NCI-H2107 (cell line): ENCODE measurements around the gene HEMGN.

ENCODE experiments used
- DNase-seq: peaks from one replicate; lab custom pipeline; 2025; lab: John Stamatoyannopoulos, UW

Gene HEMGN

DNA sequence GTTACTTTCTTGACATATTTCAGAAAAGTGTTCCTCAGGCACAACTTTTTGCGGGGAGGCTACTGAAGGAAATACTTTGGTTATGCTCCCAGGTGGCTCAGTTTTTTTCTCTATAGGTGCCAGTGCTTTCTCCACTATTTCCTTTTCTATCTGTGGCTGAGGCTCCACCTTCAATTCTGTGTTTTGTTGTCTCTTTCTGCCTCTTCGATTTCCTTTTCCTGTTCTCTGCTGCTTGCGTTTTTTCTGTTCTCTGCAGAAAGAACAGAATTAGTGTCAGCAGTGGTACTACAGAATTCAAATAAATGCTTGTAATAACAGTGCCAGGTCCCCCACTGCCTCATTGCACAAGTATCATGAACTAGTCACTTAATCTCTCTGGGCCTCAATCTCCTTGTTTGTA, 7.0 kb downstream of the HEMGN start:
- DNase-seq: no peak

GRCh38 chr9:97928986-97929604, 8.9 kb downstream of the HEMGN start:
- no peak for DNase-seq

- no peak for DNase-seq
Measured at GRCh38 chr9:97925497-97926334, 12.3 kb downstream of the HEMGN start.

- DNase-seq: no peak
Measured at GRCh38 chr9:97924386-97924785, 13.6 kb downstream of the HEMGN start.

- peak; percentile 46 for DNase-seq
Measured at GRCh38 chr9:97923529-97924108, 14.4 kb downstream of the HEMGN start.

DNA sequence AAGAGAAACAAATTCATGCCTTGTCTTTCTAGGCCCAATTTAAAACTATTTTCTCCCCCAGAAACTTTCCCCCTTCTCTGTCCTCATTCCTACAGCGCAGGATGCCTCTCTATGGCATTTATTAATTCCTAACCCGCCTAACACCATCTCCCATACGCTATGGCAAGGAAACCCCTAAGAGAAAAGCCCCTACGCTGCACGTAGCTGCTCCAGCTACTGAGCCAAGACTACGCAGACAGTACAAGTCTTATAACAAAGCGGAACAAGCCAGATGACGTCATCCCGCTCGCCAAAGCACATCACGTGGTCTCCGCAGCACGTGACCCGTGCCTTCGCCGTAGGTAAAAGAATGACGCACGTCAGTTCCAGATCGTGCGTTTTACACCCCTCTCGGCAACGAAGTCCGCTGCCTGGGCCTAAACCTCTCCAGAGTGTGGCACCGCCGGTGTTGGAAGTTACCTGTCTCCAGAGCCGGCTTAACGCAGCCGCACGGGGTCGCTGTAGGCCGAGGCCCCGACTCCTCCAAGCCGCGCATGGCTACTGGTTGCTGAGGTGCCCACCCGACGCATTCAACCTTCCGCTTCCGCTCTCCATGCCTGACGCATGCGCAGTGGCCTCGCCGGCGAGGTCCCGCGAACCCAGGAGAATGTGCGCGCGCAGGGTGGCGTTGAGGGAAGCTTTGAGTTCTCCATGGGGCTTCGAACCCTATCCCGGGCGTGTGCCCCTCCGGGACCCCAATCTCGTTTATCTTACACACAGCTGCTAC, 15.8 kb downstream of the HEMGN start, which contains the start of gene TRMO:
TSS of gene TRMO (minus strand) at position 542 of the 766 bp plus-strand sequence. CDS start at position 535, 7 bp downstream.
- peak; percentile 90 for DNase-seq

- DNase-seq: no peak
Measured at GRCh38 chr9:97919217-97919813, 18.7 kb downstream of the HEMGN start.

- no peak for DNase-seq
Measured at GRCh38 chr9:97918611-97919010, 19.4 kb downstream of the HEMGN start.

DNA sequence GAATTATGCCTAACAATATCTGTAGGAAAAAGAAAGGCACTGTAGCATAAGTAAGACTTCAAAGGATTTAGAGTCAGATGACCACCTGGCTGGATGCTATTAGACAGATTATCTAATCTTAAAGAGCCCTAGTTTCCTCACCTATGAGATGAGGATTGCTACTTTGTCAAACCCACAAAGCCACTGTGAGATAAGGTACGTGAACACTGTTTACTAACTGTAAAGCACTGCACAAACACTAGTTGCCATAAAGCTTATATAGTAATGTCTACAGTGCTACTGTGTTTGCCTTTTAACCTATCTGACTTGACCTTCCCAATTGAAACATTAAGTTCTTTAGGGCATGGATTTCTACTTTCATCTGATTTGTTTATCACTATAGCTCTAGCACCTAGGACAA, 26.0 kb downstream of the HEMGN start:
- no peak for DNase-seq

DNA sequence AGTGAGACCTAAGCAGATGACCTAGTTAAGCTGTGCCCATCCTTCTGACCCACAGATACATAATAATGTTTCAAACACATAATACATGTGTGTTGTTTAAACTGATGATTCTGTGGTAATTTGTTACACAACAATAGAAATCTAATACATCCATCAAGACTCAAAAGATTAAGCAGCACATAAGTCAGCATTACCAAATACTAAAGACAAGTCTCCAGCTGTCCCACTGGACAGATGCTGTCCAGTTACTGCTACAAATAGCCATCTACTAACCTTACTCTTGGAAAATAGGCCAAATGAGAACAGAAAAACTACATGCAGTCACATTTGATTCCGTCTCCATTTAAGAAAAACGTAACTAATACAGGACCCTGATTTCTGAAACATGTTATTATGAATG, 26.4 kb downstream of the HEMGN start:
- no peak for DNase-seq

GRCh38 chr9:97910357-97910756, 27.6 kb downstream of the HEMGN start:
- no peak for DNase-seq

- DNase-seq: no peak
Measured at GRCh38 chr9:97908705-97909104, 29.3 kb downstream of the HEMGN start.

- DNase-seq: no peak
Measured at GRCh38 chr9:97907632-97908031, 30.3 kb downstream of the HEMGN start.

DNA sequence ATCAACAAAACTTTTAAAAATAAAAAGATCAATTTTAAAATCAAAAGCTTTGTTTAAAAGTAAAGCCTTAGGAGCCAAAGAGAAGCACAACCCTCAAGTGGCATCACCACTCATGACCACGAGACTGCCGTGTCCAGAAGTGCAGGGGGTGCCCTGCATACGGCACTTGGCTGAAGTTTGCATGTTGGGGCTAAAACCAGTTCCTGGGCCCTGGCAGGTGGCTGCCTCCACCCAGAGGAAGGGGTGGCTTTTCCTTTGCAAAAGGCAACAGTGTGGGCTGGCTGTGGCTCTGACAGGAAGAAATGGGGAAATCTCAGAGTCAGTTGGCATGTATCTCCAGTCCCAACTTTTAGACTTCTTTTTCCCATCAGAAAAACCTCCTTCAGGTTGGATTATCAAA, 30.9 kb downstream of the HEMGN start:
- DNase-seq: no peak

- DNase-seq: no peak
Measured at GRCh38 chr9:97906236-97906831, 31.6 kb downstream of the HEMGN start.

DNA sequence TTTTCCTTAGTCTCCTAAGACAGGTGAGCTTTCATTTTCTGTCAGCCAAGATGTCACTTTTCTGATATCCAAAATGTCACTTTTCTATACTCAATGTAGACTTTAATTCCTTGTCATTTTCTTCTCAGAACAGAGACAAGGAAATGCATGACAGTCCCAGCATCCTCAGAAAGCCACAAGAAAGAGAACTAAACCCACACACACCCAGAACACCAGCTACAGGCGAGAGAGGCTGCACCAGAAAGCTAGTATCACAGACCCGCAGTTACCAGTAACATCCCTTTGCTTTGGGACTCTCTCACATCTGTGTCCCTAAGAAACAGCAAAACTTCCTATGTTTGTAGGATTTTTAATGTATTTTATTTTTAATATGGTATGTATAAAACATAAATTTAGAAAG, 32.7 kb downstream of the HEMGN start:
- DNase-seq: no peak

- DNase-seq: no peak
Measured at GRCh38 chr9:97904725-97905124, 33.2 kb downstream of the HEMGN start.

DNA sequence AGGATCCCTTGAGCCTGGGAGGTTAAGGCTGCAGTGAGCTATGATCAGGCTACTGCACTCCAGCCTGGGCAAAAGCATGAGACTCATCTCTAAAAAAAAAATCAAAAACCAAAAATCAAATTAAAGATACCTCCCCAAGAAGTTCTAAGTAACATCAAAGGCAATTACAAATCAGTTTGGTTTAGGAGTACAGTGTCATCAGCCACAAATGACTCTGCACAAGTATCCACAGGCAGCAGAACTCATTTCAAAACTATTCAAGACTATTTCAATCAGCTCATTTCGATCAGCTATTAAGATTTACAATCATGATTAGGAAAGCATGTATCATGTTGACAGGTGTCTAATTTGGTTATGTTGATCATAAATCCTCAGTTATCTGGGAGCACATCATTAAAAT, 34.8 kb downstream of the HEMGN start:
- no peak for DNase-seq

GRCh38 chr9:97900738-97901565, 37.0 kb downstream of the HEMGN start:
- no peak for DNase-seq

DNA sequence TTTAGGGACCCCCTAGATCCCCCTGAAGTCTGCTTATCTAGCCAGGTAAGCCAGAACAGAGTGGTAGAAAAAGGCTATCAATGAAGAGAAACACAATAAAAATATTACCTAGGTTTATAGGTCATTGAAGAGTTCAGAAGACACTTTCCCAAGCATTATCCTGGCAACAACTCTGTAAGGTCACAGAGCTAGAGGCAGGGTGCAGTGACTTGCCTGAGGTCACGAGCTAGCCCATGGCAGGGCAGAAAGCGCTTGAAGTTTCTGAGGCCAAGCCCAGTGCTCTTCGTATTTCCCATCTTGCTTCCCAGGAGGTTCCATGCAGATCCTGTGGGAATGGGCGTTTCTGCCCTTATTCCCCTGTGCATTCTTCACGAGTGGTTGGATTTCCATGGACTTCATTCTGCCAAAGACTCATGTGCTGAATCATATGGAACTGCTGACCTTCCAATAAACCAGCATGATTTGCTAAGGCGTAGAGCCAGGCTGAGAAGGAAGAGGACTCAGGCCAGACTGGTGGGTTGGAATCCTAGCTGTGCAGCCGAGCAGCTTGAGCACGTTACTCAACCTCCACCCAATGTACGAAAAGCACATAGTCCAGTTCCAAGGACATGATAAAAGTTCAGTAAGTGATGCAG, 37.8 kb downstream of the HEMGN start:
- no peak for DNase-seq
